H1 (cell line): ENCODE measurements around the gene DCBLD2. TPM values are rescaled to one million over a fixed set of nuclear protein-coding genes. Genes with fewer than 3 reads are reported as not detected.

Source experiments
- GABPA ChIP-seq: IDR thresholded peaks from 2 replicates; pipeline ENCODE4 v1.6.1; 2011; ENCODE audit warnings: mild to moderate bottlenecking, low read length, moderate library complexity, borderline replicate concordance; ENCODE audit not compliant: insufficient read depth
- JUN ChIP-seq: IDR thresholded peaks from 2 replicates; pipeline ENCODE4 v1.6.1; 2011; ENCODE audit warnings: low read depth, mild to moderate bottlenecking, improper control_type of control experiment, low read length
- SIN3A ChIP-seq, 2 experiments: IDR thresholded peaks in 1 of 2; conservative IDR thresholded peaks in 1 of 2; 2 replicates each; pipeline ENCODE4 v1.6.1; 2011 to 2012; ENCODE audit warnings: low read length in 2 of 2, improper control_type of control experiment in 1 of 2, low read depth in 1 of 2, mild to moderate bottlenecking in 1 of 2
- SIRT6 ChIP-seq: IDR thresholded peaks from one replicate; pipeline ENCODE4 v1.7.1; 2012; ENCODE audit warnings: low read length, inconsistent platforms
- polyA plus RNA-seq, 7 experiments: library from polyadenylated mRNA; depleted of rRNA in 3 of 7; stranded (reverse) in 5 of 7; unstranded in 2 of 7; fragments of >200 nt in 5 of 7; fragments of 200-250 nt in 2 of 7; gene quantifications; 1 replicate in 5 of 7; 2 replicates in 1 of 7; 4 replicates in 1 of 7; pipeline versions ENCODE4 v1.2.1 to v1.2.3, GENCODE V29; 2011 to 2013; ENCODE audit warnings: missing spikeins in 2 of 7, mixed read lengths in 2 of 7
- total RNA-seq: library from RNA; stranded (reverse); fragmentation: NEBNext Ultra II Directional; extraction: Animal tissue kit (Norgen Biotek cat#: 25700); gene quantifications from 2 replicates; pipeline ENCODE4 v1.2.1, GENCODE V29; 2021
- TF ChIP-seq, protein P1 (sequence below): fragments of 300-600 bp; sonication (generic); IDR thresholded peaks from 2 replicates; pipeline ENCODE4 v1.7.1; 2012; ENCODE audit warnings: low read length, moderate library complexity, mild to moderate bottlenecking, inconsistent platforms; ENCODE audit not compliant: insufficient replicate concordance
- TF ChIP-seq, protein P2 (sequence below): IDR thresholded peaks from 2 replicates; pipeline ENCODE4 v1.6.1; 2012; ENCODE audit warnings: inconsistent platforms
- TF ChIP-seq, protein P3 (sequence below): IDR thresholded peaks from 2 replicates; pipeline ENCODE4 v1.6.1; 2011; ENCODE audit warnings: low read depth, mild to moderate bottlenecking, low read length; ENCODE audit not compliant: insufficient read depth

Gene DCBLD2
- total and polyA plus RNA-seq, 2 of the 8 experiments (the other 6 are each of a cell fraction or from before 2014, with no cell fraction given), result 19.6 to 63.8 TPM

DNA sequence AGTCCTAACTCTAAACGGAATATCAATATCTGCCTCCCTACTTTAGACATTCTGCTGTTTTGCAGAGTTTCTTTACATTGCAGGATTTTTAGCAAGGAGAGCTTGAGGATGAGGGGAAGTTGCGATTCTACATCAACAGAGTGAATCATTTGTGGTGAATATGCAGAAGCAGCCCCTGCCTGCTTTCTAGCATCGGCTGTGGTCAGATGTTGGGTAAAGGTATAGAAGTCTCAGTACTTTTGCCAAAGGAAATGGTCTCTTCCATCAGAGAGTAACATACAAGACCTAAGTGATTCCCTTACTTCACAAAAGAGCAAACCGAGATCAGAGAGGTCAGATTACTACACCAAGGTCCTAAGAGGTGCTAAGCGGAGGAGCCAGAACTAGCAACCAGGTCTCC, 123.1 kb downstream of the DCBLD2 start (continued):
- no peak for TF ChIP-seq GABPA
- no peak for TF ChIP-seq JUN
- TF ChIP-seq, protein P1, sequence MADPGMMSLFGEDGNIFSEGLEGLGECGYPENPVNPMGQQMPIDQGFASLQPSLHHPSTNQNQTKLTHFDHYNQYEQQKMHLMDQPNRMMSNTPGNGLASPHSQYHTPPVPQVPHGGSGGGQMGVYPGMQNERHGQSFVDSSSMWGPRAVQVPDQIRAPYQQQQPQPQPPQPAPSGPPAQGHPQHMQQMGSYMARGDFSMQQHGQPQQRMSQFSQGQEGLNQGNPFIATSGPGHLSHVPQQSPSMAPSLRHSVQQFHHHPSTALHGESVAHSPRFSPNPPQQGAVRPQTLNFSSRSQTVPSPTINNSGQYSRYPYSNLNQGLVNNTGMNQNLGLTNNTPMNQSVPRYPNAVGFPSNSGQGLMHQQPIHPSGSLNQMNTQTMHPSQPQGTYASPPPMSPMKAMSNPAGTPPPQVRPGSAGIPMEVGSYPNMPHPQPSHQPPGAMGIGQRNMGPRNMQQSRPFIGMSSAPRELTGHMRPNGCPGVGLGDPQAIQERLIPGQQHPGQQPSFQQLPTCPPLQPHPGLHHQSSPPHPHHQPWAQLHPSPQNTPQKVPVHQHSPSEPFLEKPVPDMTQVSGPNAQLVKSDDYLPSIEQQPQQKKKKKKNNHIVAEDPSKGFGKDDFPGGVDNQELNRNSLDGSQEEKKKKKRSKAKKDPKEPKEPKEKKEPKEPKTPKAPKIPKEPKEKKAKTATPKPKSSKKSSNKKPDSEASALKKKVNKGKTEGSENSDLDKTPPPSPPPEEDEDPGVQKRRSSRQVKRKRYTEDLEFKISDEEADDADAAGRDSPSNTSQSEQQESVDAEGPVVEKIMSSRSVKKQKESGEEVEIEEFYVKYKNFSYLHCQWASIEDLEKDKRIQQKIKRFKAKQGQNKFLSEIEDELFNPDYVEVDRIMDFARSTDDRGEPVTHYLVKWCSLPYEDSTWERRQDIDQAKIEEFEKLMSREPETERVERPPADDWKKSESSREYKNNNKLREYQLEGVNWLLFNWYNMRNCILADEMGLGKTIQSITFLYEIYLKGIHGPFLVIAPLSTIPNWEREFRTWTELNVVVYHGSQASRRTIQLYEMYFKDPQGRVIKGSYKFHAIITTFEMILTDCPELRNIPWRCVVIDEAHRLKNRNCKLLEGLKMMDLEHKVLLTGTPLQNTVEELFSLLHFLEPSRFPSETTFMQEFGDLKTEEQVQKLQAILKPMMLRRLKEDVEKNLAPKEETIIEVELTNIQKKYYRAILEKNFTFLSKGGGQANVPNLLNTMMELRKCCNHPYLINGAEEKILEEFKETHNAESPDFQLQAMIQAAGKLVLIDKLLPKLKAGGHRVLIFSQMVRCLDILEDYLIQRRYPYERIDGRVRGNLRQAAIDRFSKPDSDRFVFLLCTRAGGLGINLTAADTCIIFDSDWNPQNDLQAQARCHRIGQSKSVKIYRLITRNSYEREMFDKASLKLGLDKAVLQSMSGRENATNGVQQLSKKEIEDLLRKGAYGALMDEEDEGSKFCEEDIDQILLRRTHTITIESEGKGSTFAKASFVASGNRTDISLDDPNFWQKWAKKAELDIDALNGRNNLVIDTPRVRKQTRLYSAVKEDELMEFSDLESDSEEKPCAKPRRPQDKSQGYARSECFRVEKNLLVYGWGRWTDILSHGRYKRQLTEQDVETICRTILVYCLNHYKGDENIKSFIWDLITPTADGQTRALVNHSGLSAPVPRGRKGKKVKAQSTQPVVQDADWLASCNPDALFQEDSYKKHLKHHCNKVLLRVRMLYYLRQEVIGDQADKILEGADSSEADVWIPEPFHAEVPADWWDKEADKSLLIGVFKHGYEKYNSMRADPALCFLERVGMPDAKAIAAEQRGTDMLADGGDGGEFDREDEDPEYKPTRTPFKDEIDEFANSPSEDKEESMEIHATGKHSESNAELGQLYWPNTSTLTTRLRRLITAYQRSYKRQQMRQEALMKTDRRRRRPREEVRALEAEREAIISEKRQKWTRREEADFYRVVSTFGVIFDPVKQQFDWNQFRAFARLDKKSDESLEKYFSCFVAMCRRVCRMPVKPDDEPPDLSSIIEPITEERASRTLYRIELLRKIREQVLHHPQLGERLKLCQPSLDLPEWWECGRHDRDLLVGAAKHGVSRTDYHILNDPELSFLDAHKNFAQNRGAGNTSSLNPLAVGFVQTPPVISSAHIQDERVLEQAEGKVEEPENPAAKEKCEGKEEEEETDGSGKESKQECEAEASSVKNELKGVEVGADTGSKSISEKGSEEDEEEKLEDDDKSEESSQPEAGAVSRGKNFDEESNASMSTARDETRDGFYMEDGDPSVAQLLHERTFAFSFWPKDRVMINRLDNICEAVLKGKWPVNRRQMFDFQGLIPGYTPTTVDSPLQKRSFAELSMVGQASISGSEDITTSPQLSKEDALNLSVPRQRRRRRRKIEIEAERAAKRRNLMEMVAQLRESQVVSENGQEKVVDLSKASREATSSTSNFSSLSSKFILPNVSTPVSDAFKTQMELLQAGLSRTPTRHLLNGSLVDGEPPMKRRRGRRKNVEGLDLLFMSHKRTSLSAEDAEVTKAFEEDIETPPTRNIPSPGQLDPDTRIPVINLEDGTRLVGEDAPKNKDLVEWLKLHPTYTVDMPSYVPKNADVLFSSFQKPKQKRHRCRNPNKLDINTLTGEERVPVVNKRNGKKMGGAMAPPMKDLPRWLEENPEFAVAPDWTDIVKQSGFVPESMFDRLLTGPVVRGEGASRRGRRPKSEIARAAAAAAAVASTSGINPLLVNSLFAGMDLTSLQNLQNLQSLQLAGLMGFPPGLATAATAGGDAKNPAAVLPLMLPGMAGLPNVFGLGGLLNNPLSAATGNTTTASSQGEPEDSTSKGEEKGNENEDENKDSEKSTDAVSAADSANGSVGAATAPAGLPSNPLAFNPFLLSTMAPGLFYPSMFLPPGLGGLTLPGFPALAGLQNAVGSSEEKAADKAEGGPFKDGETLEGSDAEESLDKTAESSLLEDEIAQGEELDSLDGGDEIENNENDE, result no peak
- TF ChIP-seq, protein P2, sequence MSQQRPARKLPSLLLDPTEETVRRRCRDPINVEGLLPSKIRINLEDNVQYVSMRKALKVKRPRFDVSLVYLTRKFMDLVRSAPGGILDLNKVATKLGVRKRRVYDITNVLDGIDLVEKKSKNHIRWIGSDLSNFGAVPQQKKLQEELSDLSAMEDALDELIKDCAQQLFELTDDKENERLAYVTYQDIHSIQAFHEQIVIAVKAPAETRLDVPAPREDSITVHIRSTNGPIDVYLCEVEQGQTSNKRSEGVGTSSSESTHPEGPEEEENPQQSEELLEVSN, result no peak
- no peak for TF ChIP-seq SIRT6
- TF ChIP-seq, protein P3, sequence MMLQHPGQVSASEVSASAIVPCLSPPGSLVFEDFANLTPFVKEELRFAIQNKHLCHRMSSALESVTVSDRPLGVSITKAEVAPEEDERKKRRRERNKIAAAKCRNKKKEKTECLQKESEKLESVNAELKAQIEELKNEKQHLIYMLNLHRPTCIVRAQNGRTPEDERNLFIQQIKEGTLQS, result no peak
- TF ChIP-seq SIN3A (conservative IDR thresholded peaks at IDR 0.05 in 1 of 2, IDR thresholded peaks at IDR 0.05 in 1 of 2; ENCODE audit: low read depth in 1 of 2, low read length in 2 of 2), result no peak
